Endothelial cell of umbilical vein (primary cell): ENCODE measurements around the gene TNRC6B. TPM values are rescaled to one million over a fixed set of nuclear protein-coding genes. Genes with fewer than 3 reads are reported as not detected.

Experiments
- BruUV-seq: library from RNA; stranded (reverse); fragments of 400-500 nt; replicated peaks from 2 replicates; lab custom pipeline; 2021; lab: Mats Ljungman, UMichigan
- CTCF ChIA-PET: fragments of 300-600, 350-600 bp; sonication (Branson Sonifier 250); formaldehyde crosslinking; loops from one replicate; lab custom pipeline; 2021; ENCODE audit warnings: antibody characterized with exemption, inconsistent platforms; lab: Charles Lee
- POLR2A ChIA-PET: fragments of 300-600, 350-600 bp; sonication (Branson Sonifier 250); formaldehyde crosslinking; loops from one replicate; lab custom pipeline; 2021; ENCODE audit warnings: antibody characterized with exemption, inconsistent platforms; lab: Charles Lee
- DNase-seq: peaks from one replicate; pipeline ENCODE4 v3.0.0-alpha.2; 2011; ENCODE audit warnings: low read depth, low spot score
- FAIRE-seq: peaks from 2 replicates; lab custom pipeline; 2011; peaks lifted over from hg19 to GRCh38; lab: Jason Lieb, UNC
- H2AFZ ChIP-seq: 2 replicates; pipeline ENCODE4 v1.6.0; 2012; ENCODE audit warnings: low read depth, low read length, control low read depth, inconsistent platforms
- H3K27ac ChIP-seq: 2 replicates; pipeline ENCODE4 v1.5.1; 2011; ENCODE audit warnings: low read depth, mild to moderate bottlenecking, control low read depth, low read length, moderate library complexity; ENCODE audit not compliant: insufficient read depth
- H3K27me3 ChIP-seq, 2 experiments: 2 replicates each; pipeline versions ENCODE4 v1.6.0 to v1.6.1; 2011; ENCODE audit warnings: low read length in 2 of 2, mixed read lengths in 1 of 2; ENCODE audit not compliant: control insufficient read depth in 2 of 2, insufficient read depth in 2 of 2
- H3K36me3 ChIP-seq, 2 experiments: 2 replicates in 1 of 2; 3 replicates in 1 of 2; pipeline ENCODE4 v1.5.1; 2011; ENCODE audit warnings: low read length in 2 of 2, mild to moderate bottlenecking in 1 of 2, moderate library complexity in 1 of 2; ENCODE audit not compliant: control insufficient read depth in 2 of 2, insufficient read depth in 2 of 2; ENCODE audit errors: extremely low read depth in 1 of 2
- H3K4me1 ChIP-seq: 3 replicates; pipeline ENCODE4 v1.5.1; 2011; ENCODE audit warnings: mild to moderate bottlenecking, low read length; ENCODE audit not compliant: control insufficient read depth, insufficient read depth; ENCODE audit errors: extremely low read depth
- H3K4me2 ChIP-seq: 2 replicates; pipeline ENCODE4 v1.6.1; 2011; ENCODE audit warnings: low read length, control low read depth, mixed read lengths; ENCODE audit not compliant: insufficient read depth
- H3K4me3 ChIP-seq, 3 experiments: fragments of 200-600 bp in 1 of 3; sonication (generic), shearing (Covaris generic) in 1 of 3; replicated peaks in 1 of 3; 2 replicates each; pipeline ENCODE4 v1.5.1; 2011 to 2016; ENCODE audit warnings: control low read depth in 3 of 3, low read length in 3 of 3, mild to moderate bottlenecking in 2 of 3, inconsistent platforms in 1 of 3, low read depth in 1 of 3, moderate library complexity in 1 of 3; ENCODE audit not compliant: insufficient read depth in 1 of 3
- H3K79me2 ChIP-seq: 2 replicates; pipeline ENCODE4 v1.6.0; 2012; ENCODE audit warnings: low read length, inconsistent platforms; ENCODE audit not compliant: control insufficient read depth, insufficient read depth
- H3K9ac ChIP-seq: replicated peaks from 2 replicates; pipeline ENCODE3; 2011; ENCODE audit warnings: low read length, control low read depth; ENCODE audit not compliant: insufficient read depth; ENCODE audit errors: extremely low read depth
- H3K9me1 ChIP-seq: replicated peaks from 3 replicates; pipeline ENCODE4 v1.6.0; 2011; ENCODE audit warnings: mild to moderate bottlenecking, low read length; ENCODE audit not compliant: control insufficient read depth, insufficient read depth; ENCODE audit errors: extremely low read depth
- H3K9me3 ChIP-seq: replicated peaks from 2 replicates; pipeline ENCODE4 v1.5.1; 2012; ENCODE audit warnings: low read length, inconsistent platforms; ENCODE audit not compliant: control insufficient read depth, insufficient read depth
- H4K20me1 ChIP-seq: replicated peaks from 2 replicates; pipeline ENCODE3; 2011; ENCODE audit warnings: mild to moderate bottlenecking, low read length; ENCODE audit not compliant: control insufficient read depth, insufficient read depth; ENCODE audit errors: extremely low read depth
- EZH2 ChIP-seq: IDR thresholded peaks from 2 replicates; pipeline ENCODE4 v1.6.1; 2012; ENCODE audit warnings: borderline replicate concordance, low read depth, mild to moderate bottlenecking, moderate library complexity, low read length, inconsistent platforms; ENCODE audit not compliant: severe bottlenecking
- GATA2 ChIP-seq: IDR thresholded peaks from 2 replicates; pipeline ENCODE4 v1.7.0; 2011; ENCODE audit warnings: low read depth, mild to moderate bottlenecking, moderate library complexity, mixed read lengths, low read length; ENCODE audit not compliant: insufficient read length, insufficient read depth
- JUN ChIP-seq: IDR thresholded peaks from 2 replicates; pipeline ENCODE4 v1.6.1; 2011; ENCODE audit warnings: borderline replicate concordance, low read depth; ENCODE audit not compliant: insufficient read length, insufficient read depth
- MAX ChIP-seq: IDR thresholded peaks from 2 replicates; pipeline ENCODE4 v1.6.1; 2011; ENCODE audit not compliant: insufficient read depth, insufficient read length
- MYC ChIP-seq: IDR thresholded peaks from one replicate; pipeline ENCODE4 v1.6.1; 2011; ENCODE audit warnings: mild to moderate bottlenecking, low read depth, low read length
- POLR2A ChIP-seq: IDR thresholded peaks from 2 replicates; pipeline ENCODE4 v1.6.1; 2012; ENCODE audit warnings: low read depth, mild to moderate bottlenecking, control low read depth, low read length
- POLR2AphosphoS5 ChIP-seq: IDR thresholded peaks from 2 replicates; pipeline ENCODE4 v1.6.1; 2012; ENCODE audit warnings: low read depth, mild to moderate bottlenecking, control low read depth, low read length, moderate library complexity; ENCODE audit not compliant: insufficient read depth
- dilution Hi-C: fragments of 300-500 bp; cut with MboI; formaldehyde crosslinking; loops from one replicate; pipeline ENCODE4 v1.15.0; 2019; ENCODE audit warnings: low sequenced_read_pairs; ENCODE audit not compliant: extremely low pct_ligation_motif_present
- intact Hi-C: fragments of 100-400 bp; cut with micrococcal nuclease; formaldehyde crosslinking; loops from one replicate; pipeline ENCODE4 v1.10.0; 2022
- polyA plus RNA-seq, 4 experiments: library from polyadenylated mRNA; depleted of rRNA in 3 of 4; stranded (reverse) in 3 of 4; unstranded in 1 of 4; fragments of >200 nt; gene quantifications; 2 replicates each; pipeline versions ENCODE4 v1.2.1 to v1.2.3, GENCODE V29; 2011 to 2012; ENCODE audit warnings: missing spikeins in 1 of 4
- total RNA-seq: library from RNA; stranded (reverse); gene quantifications from 2 replicates; pipeline ENCODE4 v1.2.3, GENCODE V29; 2021
- TF ChIP-seq, protein P1 (sequence below), 2 donors: IDR thresholded peaks; 1 replicate in 1 of 2; 2 replicates in 1 of 2; pipeline ENCODE4 v1.5.1; 2011; ENCODE audit warnings: low read length in 2 of 2, mild to moderate bottlenecking in 2 of 2, moderate library complexity in 2 of 2, control low read depth in 1 of 2, inconsistent platforms in 1 of 2, low read depth in 1 of 2; ENCODE audit not compliant: insufficient read depth in 1 of 2; ENCODE audit errors: extremely low read depth in 1 of 2

The TNRC6B gene
- total and polyA plus RNA-seq, 2 donors (not counting 3 experiments of a cell fraction or from before 2014, with no cell fraction given) = 10.6 to 37.2 TPM

DNA sequence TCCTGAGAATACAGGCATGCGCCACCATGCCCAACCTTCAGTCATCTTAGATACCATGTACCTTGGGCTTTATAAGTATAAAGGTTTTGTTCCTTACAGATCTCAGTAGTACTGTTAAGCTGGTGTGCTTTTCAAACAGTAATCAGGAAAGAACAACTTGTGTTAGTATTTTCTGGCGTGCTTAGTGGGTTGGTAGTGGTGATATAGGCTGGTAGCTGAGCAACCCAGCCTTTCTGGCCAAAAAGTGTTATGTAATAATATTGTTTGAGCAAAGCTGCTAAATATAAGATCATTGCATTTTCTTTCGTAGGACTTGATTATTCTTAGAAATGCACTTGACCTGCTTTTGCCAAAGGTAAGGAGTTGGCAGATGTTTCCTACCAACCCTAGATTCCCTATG lies 175.0 kb downstream of the TNRC6B start:
- POLR2A ChIA-PET = interaction anchor here (0.6 kb wide), 1 partner anchor 212 kb away, joined by 6 read pairs; no protein-coding TSS in a partner anchor
- H3K27me3 ChIP-seq = no peaks in the 10 kb centered on the region
- TF ChIP-seq GATA2 = no peak
- intact Hi-C loops = no loop called here
- H3K4me2 ChIP-seq = no peak overlapping the region
- dilution Hi-C loops = no loop called here
- no peaks in the 10 kb centered on the region for H4K20me1 ChIP-seq
- CTCF ChIA-PET = interaction anchor here (1.4 kb wide), 1 partner anchor 45 kb away, joined by 3 read pairs; no protein-coding TSS in a partner anchor
- H3K9ac ChIP-seq = no peak overlapping the region
- no peak overlapping the region for H2AFZ ChIP-seq
- DNase-seq (no peak), FAIRE-seq (no peak)
- peaks cover 11 to 16% of the 10 kb centered on the region in 2 experiments for H3K36me3 ChIP-seq
- H3K9me1 ChIP-seq = no peaks in the 10 kb centered on the region
- H3K27ac ChIP-seq = no peak overlapping the region
- H3K4me1 ChIP-seq = peaks cover 8% of the 10 kb centered on the region
- peaks cover 25% of the 10 kb centered on the region for H3K79me2 ChIP-seq
- BruUV-seq = no TSS peak
- no peaks in the 10 kb centered on the region for H3K9me3 ChIP-seq
- H3K4me3 ChIP-seq = no peak overlapping the region

DNA sequence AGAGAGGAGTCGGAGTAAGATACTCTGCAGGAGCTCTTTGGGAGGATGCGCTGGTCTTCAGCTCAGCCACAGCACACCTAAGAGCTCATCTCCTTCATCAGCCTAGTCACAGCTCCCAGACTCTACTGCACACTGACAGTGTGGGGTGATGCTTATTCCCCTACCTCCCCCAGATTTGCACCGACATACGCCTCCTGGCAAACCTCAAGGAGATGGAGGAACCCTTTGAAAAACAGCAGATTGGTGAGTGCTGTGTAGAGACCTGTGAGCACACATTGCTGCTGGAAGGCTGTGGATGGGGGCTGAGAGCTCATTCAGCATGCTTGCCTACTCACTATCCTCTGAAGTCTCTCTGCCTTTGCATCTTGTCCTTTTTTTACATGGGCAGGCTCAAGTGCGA lies 183.4 kb downstream of the TNRC6B start:
- H4K20me1 ChIP-seq = no peaks in the 10 kb centered on the region
- H3K9me3 ChIP-seq = no peaks in the 10 kb centered on the region
- ChIA-PET POLR2A (no interaction called here), CTCF (no interaction called here)
- FAIRE-seq (no peak), DNase-seq (no peak)
- intact Hi-C loops = no loop called here
- no peak overlapping the region for H2AFZ ChIP-seq
- peaks cover 10% of the 10 kb centered on the region for H3K4me1 ChIP-seq
- BruUV-seq = no TSS peak
- no peak overlapping the region for H3K27ac ChIP-seq
- TF ChIP-seq POLR2A (no peak), JUN (no peak), MYC (no peak), MAX (no peak), EZH2 (no peak), GATA2 (no peak), POLR2AphosphoS5 (no peak)
- TF ChIP-seq, protein P1, sequence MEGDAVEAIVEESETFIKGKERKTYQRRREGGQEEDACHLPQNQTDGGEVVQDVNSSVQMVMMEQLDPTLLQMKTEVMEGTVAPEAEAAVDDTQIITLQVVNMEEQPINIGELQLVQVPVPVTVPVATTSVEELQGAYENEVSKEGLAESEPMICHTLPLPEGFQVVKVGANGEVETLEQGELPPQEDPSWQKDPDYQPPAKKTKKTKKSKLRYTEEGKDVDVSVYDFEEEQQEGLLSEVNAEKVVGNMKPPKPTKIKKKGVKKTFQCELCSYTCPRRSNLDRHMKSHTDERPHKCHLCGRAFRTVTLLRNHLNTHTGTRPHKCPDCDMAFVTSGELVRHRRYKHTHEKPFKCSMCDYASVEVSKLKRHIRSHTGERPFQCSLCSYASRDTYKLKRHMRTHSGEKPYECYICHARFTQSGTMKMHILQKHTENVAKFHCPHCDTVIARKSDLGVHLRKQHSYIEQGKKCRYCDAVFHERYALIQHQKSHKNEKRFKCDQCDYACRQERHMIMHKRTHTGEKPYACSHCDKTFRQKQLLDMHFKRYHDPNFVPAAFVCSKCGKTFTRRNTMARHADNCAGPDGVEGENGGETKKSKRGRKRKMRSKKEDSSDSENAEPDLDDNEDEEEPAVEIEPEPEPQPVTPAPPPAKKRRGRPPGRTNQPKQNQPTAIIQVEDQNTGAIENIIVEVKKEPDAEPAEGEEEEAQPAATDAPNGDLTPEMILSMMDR (IDR thresholded peaks at IDR 0.05; ENCODE audit: extremely low read depth in 1 of 2, insufficient read depth in 1 of 2, low read depth in 1 of 2, low read length in 2 of 2) = no peak
- H3K36me3 ChIP-seq = peaks cover 35 to 49% of the 10 kb centered on the region in 2 experiments
- H3K4me2 ChIP-seq = no peak overlapping the region
- no peak overlapping the region for H3K9ac ChIP-seq
- no peak overlapping the region for H3K4me3 ChIP-seq
- dilution Hi-C loops = no loop called here
- no peaks in the 10 kb centered on the region for H3K27me3 ChIP-seq
- H3K9me1 ChIP-seq = no peaks in the 10 kb centered on the region
- H3K79me2 ChIP-seq = no peaks in the 10 kb centered on the region
